ENCODE results near the gene SREBF1. TPM values are rescaled to one million over a fixed set of nuclear protein-coding genes. Genes with fewer than 3 reads are reported as not detected.

Gene SREBF1
- total RNA-seq, 2 donors from 2014 or later = 29.3 to 62.7 TPM

Small RNA genes within 50 kb of the gene (microRNA-seq; reads per million reads assigned to microRNA genes)
- gene MIR33B (ENCODE audit: borderline microRNAs expressed in 2 of 2) = 7.6 to 14.2 reads per million in 2 donors
- 0 to 0.32 reads per million in 2 donors for gene MIR6777 (ENCODE audit: borderline microRNAs expressed in 2 of 2)

Other genes starting within 250 kb of the SREBF1 start
- 10 to 100 TPM; 25.6 to 26.0 TPM for gene PEMT, start 245.3 kb downstream of the SREBF1 start, total RNA-seq
- 10 to 100 TPM; 25.6 to 36.5 TPM for gene RAI1, start 155.5 kb downstream of the SREBF1 start, total RNA-seq
- gene TOM1L2, start 135.4 kb upstream of the SREBF1 start, total RNA-seq = 10 to 100 TPM; 55.2 to 60.8 TPM
- gene DRC3, start 135.9 kb upstream of the SREBF1 start, total RNA-seq = 1 to 10 TPM; 1.1 to 2.4 TPM
- gene ATPAF2, start 202.2 kb upstream of the SREBF1 start, total RNA-seq = 10 to 100 TPM; 12.1 to 18.3 TPM
- 10 to 100 TPM; 12.6 to 21.4 TPM for gene GID4, start 202.4 kb upstream of the SREBF1 start, total RNA-seq